Smooth muscle cell of the brain vasculature (primary cell): ENCODE results near the gene MLEC.
A peak's percentile ranks its signal among the peaks of the same experiment; 100 is the strongest.
"Not testable (repeated sequence)": the region's sequence is repeated elsewhere in the genome, so short reads cannot be mapped to it uniquely, and the experiment has no call there.

Experiments used
- DNase-seq: peaks from one replicate; pipeline ENCODE4 v3.0.0-alpha.2; 2012; ENCODE audit warnings: low read depth, low spot score

MLEC gene

DNA sequence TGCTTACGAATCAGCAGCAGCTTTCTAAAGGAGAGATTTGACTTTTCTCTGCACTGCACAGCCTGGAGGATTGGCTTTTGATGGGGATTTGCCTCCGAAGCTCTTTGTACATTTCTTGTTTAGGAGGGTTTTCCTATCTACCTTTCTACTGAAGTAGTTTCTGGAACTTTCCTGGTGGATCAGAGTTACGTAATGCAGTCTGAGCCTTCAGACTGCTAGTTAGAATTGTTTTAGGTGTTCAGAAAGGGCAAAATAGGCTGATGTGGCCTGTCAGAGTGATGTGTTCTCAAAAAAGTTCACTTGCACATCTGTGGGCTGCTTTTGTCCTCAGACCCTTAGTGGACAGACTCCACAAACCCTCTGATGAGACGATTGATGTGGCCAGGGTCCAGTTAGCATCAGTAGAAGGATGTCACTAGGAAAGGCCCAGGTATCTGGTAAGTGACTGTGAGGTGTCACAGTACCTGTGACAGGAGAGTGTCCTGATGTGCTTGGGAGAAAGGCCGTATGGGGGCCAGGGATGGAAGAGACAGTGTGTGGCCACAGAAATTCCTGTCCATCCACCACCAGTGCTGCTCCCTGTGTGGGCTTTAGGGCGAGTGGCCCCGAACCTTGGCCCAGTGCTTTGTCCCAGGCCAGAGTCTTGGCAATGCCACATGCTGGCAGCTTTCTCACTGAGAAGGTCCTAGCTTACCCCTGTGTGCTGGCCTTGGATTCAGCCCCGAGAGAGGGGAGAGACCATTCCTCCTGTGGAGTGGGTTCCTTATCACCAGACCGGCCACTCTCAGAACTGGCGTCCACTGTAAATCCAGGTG lies 34.2 kb downstream of the MLEC start:
- DNase-seq = no peak

- no peak for DNase-seq
These were observed 34.9 kb downstream of the MLEC start for GRCh38 chr12:120721866-120722265.

GRCh38 chr12:120722784-120723183 lies 35.8 kb downstream of the MLEC start:
- no peak for DNase-seq

DNA sequence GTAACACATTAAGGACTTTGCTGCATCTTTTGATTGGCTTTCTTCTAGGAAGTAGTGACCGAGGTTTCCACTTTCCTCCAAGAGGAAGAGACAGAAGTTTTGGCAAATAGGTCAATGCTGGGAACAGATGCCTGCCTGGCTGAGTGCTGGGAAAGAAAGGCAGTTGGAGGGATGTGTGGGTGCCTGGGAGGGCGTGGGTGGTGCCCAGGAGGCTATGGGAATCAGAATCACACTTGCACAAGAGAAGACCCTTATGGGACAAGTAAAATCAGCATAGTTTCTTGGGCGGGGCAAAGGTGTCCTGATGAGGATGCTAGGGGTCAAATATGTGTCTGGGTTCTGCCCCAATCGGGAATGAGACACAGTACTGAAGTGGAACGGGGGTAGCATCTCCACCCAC lies 37.8 kb downstream of the MLEC start:
- no peak for DNase-seq

- DNase-seq = no peak
These were observed 38.3 kb downstream of the MLEC start for GRCh38 chr12:120725151-120725658.

DNA sequence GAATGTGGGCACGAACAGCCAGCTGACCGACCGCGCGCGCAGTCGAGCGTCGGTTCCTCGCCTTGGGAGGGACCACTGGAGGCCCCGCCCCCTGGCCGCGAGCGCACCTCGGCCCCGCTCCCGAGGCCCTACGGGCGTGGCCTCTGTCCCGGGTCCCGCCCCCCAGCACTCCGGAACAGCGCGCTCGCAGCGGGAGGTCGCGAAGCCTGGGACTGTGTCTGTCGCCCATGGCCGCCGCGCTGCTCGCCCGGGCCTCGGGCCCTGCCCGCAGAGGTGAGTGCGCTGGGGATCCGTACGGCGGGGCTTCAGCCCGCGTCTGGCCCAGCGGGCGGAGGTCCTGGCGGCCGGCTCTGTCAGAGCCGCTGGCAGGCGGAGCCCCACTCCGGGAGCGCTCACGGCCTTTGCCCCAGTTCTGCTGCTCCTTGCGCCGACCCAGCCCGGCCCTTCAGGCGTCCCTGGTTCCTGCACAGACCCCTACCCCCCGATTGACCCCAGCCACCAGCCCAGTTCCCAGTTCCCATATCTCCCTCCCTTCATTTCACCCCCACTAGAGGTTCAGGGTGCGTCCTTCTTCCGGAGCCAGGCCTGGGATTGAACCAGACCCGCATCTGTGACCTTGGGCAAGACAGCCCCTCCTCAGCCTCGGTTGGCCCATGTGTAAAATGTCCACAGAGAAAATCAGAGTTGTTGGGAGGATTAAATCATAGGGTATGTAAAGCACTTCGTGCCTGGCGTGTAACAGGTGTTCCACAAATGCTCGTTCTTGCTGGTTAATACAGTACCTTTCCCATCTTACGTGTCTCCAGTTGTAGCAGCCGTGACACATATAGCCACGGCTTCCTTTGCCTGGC lies 38.9 kb downstream of the MLEC start, which contains the start of gene ACADS:
ACADS (plus strand) TSS at position 168 of the 851 bp plus-strand sequence; CDS start at position 228, 60 bp downstream.
- DNase-seq = peak; percentile 36

DNA sequence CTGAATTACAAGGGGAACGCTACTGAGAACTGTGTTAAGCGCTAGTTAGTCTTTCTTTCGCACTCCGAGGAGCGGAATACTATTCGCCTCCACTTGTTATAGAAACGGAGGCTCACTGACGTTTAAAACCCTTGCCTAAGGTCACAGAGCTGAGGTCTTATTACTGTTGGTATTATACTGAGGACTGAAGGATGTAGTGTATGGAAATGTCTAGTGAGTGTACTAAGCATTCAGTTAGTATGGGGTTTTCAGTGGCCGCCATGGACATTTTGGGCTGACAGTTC lies 39.5 kb downstream of the MLEC start:
- no peak for DNase-seq

DNA sequence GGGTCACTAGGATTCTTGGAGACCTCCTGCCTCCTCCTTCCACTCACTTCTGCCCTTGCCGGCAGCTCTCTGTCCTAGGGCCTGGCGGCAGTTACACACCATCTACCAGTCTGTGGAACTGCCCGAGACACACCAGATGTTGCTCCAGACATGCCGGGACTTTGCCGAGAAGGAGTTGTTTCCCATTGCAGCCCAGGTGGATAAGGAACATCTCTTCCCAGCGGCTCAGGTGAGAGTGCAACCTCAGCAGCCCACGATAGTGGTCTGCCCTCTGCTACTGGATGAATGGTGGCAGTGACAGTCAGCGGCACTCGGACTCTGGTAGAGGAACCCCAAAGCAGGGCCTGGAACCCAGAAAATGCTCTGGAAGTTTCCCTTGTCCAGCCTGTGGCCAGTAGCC lies 40.0 kb downstream of the MLEC start:
- DNase-seq = no peak

DNA sequence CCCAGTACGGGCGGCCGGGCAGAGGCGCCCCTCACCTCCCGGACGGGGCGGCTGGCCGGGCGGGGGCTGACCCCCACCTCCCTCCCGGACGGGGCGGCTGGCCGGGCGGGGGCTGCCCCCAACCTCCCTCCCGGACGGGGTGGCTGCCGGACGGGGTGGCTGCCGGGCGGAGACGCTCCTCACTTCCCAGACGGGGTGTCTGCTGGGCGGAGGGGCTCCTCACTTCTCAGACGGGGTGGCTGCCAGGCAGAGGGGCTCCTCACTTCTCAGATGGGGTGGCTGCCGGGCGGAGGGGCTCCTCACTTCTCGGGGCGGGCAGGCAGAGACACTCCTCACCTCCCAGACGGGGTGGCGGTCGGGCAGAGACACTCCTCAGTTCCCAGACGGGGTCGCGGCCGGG lies 45.2 kb downstream of the MLEC start:
- DNase-seq = not testable (repeated sequence)

DNA sequence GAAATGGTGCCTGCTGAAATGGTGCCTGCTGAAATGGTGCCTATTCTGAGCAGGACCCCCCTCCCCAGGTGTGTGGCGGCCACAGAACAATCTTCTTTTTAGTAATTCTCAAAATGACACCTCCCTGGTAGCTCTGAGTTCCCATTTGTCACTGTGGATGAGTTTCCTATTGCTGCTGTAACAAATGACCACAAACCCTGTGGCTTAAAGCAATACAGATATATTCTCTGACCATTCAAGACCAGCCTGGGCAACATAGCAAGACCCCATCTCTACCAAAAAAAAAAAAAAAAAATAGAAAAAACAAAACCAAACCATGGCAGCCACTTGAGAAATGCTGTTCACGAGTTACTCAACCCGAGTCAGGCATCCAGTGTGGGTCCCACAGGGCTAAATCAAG lies 46.6 kb downstream of the MLEC start:
- no peak for DNase-seq

DNA sequence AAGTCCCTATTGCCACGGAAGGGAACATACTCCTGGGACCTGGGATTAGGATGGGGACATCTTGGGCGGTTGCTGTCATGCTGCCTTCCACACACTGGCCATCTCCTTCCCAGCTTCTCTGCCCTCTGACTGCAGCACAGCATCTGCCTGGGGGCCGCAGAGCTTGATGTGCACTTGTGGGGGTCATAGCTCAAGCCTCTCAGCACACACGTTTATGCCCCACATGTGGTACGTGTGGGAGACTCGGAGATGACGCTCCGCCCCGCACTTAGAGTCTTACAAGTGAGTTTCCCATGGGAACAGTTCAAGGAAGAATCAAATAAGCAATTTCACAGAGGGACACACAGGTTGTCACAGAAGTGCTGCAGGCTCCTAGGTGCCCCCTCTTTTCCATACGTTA lies 47.3 kb downstream of the MLEC start:
- no peak for DNase-seq

DNA sequence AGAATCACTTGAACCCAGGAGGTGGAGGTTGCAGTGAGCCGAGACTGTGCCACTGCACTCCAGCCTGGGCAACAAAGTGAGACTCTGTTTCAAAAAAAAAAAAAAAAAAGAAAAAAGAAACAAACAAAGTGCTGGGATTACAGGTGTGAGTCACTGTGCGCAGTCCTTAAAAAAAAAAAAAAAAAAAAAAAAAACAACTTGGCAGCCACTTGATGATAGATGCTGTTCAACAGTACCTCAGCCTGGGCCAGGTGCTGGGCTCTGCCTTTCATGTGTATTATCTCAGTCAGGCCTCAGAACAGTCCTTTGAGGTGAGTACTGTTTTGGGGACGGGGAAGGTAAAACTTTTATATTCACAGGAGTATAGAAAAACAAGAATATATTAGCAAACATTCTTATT lies 48.2 kb downstream of the MLEC start:
- DNase-seq = no peak

DNA sequence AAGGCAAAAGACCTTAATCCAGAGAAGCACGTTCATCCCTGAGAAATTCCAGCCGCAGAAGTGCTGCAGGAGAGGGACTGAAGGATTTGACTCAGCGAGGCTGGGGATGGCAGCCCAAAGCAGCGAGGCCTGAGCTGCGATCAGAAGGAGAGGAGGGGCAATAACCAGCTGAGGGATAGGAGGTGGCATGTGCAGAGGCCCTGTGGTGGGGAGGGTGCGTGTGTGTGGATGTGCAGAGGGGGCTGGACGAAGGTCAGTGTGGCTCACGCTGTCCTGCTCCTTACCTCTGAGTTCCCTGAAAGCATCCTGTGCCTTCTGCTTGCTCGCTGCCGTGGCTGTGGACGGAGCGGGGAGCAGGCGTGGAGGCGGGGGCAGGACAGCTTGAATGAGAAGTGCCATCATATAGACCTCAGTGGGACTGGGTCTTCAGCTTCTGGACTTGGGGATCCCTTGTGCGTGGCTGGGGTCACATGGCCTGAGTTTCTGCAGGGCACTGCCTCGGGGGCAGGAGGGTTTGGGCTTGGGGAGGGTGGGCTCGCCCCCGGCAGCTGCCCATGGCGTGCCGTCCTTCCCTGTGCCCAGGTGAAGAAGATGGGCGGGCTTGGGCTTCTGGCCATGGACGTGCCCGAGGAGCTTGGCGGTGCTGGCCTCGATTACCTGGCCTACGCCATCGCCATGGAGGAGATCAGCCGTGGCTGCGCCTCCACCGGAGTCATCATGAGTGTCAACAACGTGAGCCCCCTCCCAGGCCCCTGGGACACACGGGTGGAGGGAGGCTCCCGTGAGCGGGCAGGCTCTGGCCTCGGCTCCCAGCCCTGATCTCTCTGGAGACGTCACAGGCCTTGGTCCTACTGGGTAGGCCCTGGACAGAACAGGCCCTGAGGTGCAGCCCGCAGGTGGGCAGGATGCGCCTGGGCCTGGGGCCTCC lies 49.7 kb downstream of the MLEC start:
- DNase-seq = no peak

- DNase-seq = no peak
These were observed 50.8 kb downstream of the MLEC start for GRCh38 chr12:120737557-120738251.

- DNase-seq = no peak
These were observed 51.5 kb downstream of the MLEC start for GRCh38 chr12:120738252-120739030.

DNA sequence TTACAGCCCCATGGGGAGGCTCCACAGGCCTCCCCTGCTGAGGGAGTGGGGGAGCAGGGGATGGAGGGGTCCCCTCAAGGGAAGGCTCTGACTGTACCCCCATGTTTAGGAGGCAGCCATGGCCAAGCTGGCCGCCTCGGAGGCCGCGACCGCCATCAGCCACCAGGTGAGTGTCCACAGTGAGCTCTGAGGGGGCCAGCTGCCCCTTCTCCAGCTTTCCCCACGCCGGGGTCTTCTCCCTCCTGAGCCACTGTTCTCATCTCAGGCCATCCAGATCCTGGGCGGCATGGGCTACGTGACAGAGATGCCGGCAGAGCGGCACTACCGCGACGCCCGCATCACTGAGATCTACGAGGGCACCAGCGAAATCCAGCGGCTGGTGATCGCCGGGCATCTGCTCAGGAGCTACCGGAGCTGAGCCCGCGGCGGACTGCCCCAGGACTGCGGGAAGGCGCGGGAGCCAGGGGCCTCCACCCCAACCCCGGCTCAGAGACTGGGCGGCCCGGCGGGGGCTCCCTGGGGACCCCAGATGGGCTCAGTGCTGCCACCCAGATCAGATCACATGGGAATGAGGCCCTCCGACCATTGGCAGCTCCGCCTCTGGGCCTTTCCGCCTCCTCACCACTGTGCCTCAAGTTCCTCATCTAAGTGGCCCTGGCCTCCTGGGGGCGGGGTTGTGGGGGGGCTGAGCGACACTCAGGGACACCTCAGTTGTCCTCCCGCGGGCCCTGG lies 52.2 kb downstream of the MLEC start:
- DNase-seq = no peak

DNA sequence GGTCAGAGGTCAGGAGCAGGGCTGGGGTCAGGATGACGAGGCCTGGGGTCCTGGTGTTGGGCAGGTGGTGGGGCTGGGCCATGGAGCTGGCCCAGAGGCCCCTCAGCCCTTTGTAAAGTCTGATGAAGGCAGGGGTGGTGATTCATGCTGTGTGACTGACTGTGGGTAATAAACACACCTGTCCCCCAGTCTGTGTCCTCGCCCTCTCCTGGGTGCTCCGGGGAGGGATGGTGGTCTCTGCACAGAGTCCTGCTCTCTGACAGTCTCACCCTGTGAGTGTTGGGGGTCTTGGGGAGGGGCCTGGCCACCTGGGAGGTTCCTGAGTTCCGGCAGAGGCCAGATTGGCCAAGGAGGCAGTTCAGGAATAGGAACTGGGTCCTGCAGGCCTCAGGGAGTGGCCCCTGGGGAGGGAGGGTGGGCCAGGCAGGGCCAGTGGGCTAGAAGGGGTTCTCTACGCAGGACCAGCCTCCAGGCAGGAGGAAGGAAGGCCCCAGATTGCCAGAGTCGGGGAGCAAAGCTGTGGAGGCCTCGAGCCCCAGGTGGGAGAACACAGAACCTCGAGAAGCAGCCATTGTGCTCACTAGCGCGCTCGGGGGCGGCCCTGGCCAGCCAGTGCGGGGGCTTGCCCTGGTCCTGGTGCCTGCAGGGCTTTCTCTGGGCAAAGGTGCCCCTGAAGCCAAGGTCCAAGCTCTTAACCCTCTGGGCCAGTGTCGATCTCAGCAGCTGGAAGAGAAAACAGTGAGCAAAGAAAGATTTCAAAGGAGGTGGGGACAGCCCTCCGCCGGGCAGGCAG lies 53.1 kb downstream of the MLEC start:
- DNase-seq = no peak

DNA sequence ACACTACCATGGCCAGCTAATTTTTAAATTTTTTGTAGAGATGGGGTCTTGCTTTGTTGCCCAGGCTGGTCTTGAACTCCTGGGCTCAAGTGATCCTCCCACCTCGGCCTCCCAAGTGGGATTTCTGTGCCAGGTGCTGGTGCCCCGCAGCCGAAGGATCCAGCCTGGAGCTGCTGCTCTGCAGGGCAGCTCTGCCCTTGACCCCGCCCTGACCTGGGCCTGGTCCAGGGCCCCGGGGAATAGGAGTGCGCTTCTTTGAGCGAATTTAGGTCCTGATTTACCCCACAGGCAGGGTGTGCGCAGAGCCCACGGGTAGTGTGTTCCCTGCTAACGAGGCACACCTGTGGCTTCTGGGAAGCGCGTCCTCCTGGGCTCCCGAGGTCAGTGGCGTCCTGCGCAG lies 53.9 kb downstream of the MLEC start:
- no peak for DNase-seq
